HG03342 (cell line): ENCODE results near the gene ZNF483.
"Not testable (repeated sequence)": the region's sequence is repeated elsewhere in the genome, so short reads cannot be mapped to it uniquely, and the experiment has no call there.

ENCODE experiments used
- ATAC-seq: cut with Tn5 transposase; IDR thresholded peaks from one replicate; pipeline ENCODE4 v1.9.1; 2021; ENCODE audit warnings: mild to moderate bottlenecking, moderate library complexity; ENCODE audit not compliant: unreplicated experiment

Gene ZNF483

DNA sequence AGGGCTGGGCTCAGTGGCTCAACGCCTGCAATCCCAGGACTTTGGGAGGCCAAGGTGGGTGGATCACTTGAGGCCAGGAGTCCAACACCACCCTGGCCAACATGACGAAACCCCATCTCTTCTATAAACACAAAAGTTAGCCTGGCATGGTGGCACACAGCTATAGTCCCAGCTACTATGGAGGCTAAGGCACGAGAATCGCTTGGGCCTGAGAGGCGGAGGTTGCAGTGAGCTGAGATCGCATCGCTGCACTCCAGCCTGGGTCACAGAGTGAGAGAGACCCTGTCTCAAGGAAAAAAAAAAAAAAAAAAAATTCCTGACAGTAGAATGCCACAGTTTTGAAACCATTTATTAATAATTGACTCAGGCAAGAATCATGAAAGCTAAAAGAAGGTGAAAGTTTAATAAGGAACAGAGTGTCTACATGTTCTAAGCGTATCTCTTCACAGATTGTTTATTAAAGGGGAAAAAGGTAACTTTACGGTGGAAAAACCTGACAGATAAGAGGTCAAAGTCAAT lies 80.1 kb downstream of the ZNF483 start:
- no peak for ATAC-seq

DNA sequence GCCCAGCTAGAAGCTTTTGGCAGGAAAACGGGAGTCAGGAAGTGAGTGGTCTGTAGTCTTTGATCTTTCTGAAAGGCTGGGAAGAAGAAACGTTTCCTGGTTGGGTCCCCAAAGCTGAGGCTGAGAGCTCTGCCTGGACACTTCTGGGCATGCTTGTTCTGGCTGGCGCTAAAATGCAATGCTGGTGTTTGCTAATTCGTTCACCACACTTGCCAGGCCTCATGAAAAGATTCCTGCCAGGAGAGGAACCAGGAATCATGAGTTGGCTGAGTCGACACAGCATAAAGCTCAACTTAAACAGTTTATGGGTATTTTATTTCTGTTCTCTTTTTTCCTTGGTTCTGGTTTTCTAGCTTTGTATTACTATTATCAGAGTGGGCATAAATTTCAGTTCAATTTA lies 85.2 kb downstream of the ZNF483 start:
- ATAC-seq, result no peak

DNA sequence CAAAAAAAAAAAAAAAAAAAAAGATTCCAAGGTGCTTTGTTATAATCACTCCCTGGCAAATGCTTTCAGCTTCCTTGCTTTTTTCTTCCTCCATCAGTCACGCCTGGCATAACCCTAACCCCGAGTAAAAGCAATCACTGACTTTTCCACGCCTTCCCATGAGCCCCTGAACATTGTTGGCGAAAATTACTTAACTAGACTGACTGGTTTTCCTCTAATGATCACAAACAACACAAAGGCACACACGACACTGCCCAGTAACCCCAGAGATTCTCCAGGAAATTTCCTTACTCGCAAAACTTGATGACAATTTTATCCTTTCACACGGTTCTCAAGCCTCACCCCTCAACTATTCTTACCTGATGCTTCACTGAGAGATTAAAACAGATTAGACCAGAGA lies 85.9 kb downstream of the ZNF483 start:
- no peak for ATAC-seq

DNA sequence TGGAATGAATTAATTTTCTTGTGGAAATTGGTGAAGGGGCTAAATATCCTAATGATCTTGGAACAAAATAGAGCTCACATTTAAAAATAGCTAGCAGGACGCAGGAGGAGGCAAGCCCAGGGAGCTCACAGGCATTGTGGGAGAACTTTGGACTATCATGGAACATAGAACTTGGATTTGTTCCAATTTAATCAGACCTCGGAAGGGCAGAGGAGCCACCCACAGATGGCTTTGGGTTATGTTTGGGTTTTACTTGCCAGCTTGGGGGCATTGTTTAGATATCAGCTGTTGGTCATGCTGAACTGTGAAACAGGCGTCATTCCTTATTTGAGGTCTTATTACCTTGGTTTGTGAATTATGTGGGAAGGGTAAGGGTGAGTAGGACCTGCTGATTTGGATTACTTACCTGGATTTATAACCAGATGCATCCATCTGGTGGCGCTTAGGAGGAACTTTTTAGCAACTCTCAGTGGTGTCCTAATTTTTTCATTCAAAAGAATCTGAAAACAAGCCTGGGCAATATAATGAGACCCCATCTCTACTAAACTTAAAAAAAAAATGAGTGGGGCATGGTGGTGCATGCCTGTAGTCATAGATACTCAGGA lies 88.6 kb downstream of the ZNF483 start:
- no peak for ATAC-seq

DNA sequence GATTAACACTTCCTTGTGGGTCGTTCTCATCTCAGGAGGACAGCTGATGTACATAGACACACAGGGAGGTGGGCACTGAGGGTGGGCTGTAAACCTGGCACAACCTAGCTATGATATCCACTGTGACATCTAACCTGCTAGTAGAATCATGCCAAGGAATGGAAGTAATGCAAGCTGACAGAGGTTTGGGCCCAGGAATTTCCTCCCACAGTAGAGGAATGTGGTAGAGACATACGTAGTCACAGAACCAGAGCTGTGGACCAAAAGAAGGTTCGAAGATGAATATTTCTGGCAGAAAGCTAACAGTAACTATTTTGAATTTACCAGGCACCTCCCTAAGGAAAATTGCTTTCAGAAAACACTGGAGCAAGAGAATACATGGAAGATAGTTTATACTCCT lies 90.9 kb downstream of the ZNF483 start:
- no peak for ATAC-seq

DNA sequence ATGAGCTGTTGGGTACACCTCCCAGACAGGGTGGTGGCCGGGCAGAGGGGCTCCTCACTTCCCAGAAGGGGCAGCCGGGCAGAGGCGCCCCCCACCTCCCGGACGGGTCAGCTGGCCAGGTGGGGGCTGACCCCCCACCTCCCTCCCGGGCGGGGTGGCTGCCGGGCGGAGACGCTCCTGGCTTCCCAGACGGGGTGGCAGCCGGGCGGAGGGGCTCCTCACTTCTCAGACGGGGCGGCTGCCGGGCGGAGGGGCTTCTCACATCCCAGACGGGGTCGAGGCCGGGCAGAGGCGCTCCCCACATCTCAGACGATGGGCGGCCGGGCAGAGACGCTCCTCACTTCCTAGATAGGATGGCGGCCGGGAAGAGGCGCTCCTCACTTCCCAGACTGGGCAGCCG lies 92.4 kb downstream of the ZNF483 start:
- ATAC-seq, result not testable (repeated sequence)

DNA sequence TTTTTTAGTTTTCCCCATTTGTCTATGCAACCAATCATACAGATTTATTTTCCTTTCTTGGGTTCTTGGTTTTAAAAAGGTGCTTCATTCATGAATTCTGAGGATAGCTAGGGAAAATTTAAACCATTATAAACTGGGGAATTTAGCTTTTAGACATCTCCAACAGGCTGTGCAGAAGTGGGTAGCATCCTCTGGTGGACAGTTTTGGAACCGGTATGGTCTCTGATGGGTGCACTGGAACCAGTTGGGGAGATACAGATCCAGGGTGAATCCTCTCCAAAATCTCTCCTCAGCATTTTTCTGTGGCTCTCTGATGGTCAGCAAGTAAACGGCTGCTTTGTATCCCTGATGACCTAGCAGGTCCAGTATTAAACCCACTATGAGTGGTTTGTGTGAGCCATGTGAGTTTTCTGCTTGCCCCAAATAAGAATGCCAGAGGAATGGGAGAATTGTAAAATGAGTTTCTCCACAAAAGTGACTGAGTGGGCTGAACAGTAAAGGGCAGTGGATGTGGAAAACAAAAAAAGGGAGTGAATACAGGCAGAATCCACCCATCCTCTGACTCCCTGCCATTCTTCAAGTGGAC lies 97.0 kb downstream of the ZNF483 start:
- ATAC-seq, result peak; percentile 64

DNA sequence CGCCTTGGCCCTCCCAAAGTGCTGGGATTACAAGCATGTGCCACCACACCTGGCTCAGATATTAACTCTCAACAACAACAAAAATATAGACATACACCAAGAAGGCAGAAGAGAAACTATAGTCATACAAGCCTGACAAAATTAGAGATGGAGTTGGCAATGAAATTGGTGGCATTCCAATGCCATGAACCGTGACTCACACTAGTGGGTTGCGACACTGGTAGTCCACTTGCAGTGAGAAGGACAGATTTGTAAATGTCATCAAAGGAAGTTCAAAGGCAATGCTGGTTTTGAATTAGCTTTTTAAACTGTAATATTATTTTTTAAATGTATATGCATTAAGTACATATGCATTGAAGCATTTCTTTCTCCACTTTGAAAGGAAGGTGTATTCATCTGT lies 97.6 kb downstream of the ZNF483 start:
- ATAC-seq, result no peak
